H9 (cell line): Measurements from ENCODE around the gene BAG5. TPM values are rescaled to one million over a fixed set of nuclear protein-coding genes. Genes with fewer than 3 reads are reported as not detected.

Experiments used
- DNase-seq: peaks from one replicate; pipeline ENCODE4 v3.0.0-alpha.2; 2017
- H2AFZ ChIP-seq: one replicate; pipeline ENCODE4 v1.6.1; 2013; ENCODE audit warnings: mild to moderate bottlenecking, low read length, control low read depth, moderate library complexity
- H2AK5ac ChIP-seq: 2 replicates; pipeline ENCODE4 v1.6.1; 2013; ENCODE audit warnings: low read length, control low read depth, mixed read lengths; ENCODE audit not compliant: insufficient read length
- H2BK120ac ChIP-seq: one replicate; pipeline ENCODE4 v1.6.1; 2013; ENCODE audit warnings: low read depth, mild to moderate bottlenecking, low read length, control low read depth, inconsistent platforms; ENCODE audit not compliant: poor library complexity, severe bottlenecking
- H2BK12ac ChIP-seq: 2 replicates; pipeline ENCODE4 v1.6.1; 2013; ENCODE audit warnings: low read length, control low read depth, mixed read lengths, low read depth; ENCODE audit not compliant: insufficient read length
- H2BK15ac ChIP-seq: 2 replicates; pipeline ENCODE4 v1.6.1; 2013; ENCODE audit warnings: low read depth, low read length, control low read depth
- H2BK20ac ChIP-seq: one replicate; pipeline ENCODE4 v1.6.1; 2013; ENCODE audit warnings: low read depth, mild to moderate bottlenecking, low read length, control low read depth, inconsistent platforms; ENCODE audit not compliant: poor library complexity, severe bottlenecking
- H2BK5ac ChIP-seq: 2 replicates; pipeline ENCODE4 v1.6.1; 2013; ENCODE audit warnings: low read length, control low read depth, mixed read lengths; ENCODE audit not compliant: insufficient read length
- H3K14ac ChIP-seq: 2 replicates; pipeline ENCODE4 v1.6.1; 2013; ENCODE audit warnings: low read length, control low read depth; ENCODE audit not compliant: insufficient read depth
- H3K18ac ChIP-seq: 2 replicates; pipeline ENCODE4 v1.6.1; 2013; ENCODE audit warnings: low read depth, mild to moderate bottlenecking, mixed read lengths, low read length, control low read depth; ENCODE audit not compliant: insufficient read length
- H3K23ac ChIP-seq: 2 replicates; pipeline ENCODE4 v1.6.1; 2013; ENCODE audit warnings: low read length, control low read depth, mixed read lengths, low read depth; ENCODE audit not compliant: insufficient read length
- H3K23me2 ChIP-seq: 2 replicates; pipeline ENCODE4 v1.6.1; 2013; ENCODE audit warnings: low read depth, mild to moderate bottlenecking, mixed read lengths, low read length, control low read depth; ENCODE audit not compliant: insufficient read length, poor library complexity, severe bottlenecking
- H3K27ac ChIP-seq: 2 replicates; pipeline ENCODE4 v1.5.1; 2013; ENCODE audit warnings: low read length, control low read depth, mixed read lengths, low read depth; ENCODE audit not compliant: insufficient read length
- H3K27me3 ChIP-seq: 2 replicates; pipeline ENCODE4 v1.6.1; 2013; ENCODE audit warnings: low read length, control low read depth, inconsistent platforms; ENCODE audit not compliant: insufficient read depth
- H3K4ac ChIP-seq: 2 replicates; pipeline ENCODE4 v1.6.1; 2013; ENCODE audit warnings: low read depth, mild to moderate bottlenecking, control low read depth, inconsistent platforms, low read length, moderate library complexity
- H3K4me1 ChIP-seq: 2 replicates; pipeline ENCODE4 v1.6.1; 2013; ENCODE audit warnings: low read length, control low read depth, inconsistent platforms; ENCODE audit not compliant: insufficient read depth
- H3K4me2 ChIP-seq: 2 replicates; pipeline ENCODE4 v1.6.1; 2013; ENCODE audit warnings: low read length, control low read depth, mixed read lengths; ENCODE audit not compliant: insufficient read length, insufficient read depth
- H3K56ac ChIP-seq: 2 replicates; pipeline ENCODE4 v1.6.1; 2013; ENCODE audit warnings: low read depth, mild to moderate bottlenecking, mixed read lengths, low read length, control low read depth; ENCODE audit not compliant: insufficient read length
- H3K79me1 ChIP-seq: 2 replicates; pipeline ENCODE4 v1.6.1; 2013; ENCODE audit warnings: low read depth, mild to moderate bottlenecking, moderate library complexity, low read length, control low read depth, inconsistent platforms; ENCODE audit not compliant: insufficient read depth, poor library complexity, severe bottlenecking
- H3K79me2 ChIP-seq: 2 replicates; pipeline ENCODE4 v1.6.1; 2013; ENCODE audit warnings: low read length, control low read depth, inconsistent platforms; ENCODE audit not compliant: insufficient read depth
- H3K9ac ChIP-seq: 2 replicates; pipeline ENCODE4 v1.6.1; 2013; ENCODE audit warnings: low read length, control low read depth, mixed read lengths; ENCODE audit not compliant: insufficient read length; ENCODE audit errors: extremely low read depth
- H3K9me3 ChIP-seq: one replicate; pipeline ENCODE4 v1.6.1; 2013; ENCODE audit warnings: low read depth, low read length, inconsistent platforms; ENCODE audit not compliant: control insufficient read depth
- H3T11ph ChIP-seq: one replicate; pipeline ENCODE4 v1.6.1; 2013; ENCODE audit warnings: mild to moderate bottlenecking, low read length, control low read depth, inconsistent platforms
- H4K20me1 ChIP-seq: one replicate; pipeline ENCODE4 v1.6.1; 2013; ENCODE audit not compliant: control insufficient read depth, insufficient read length, insufficient read depth
- H4K5ac ChIP-seq: 2 replicates; pipeline ENCODE4 v1.6.1; 2013; ENCODE audit warnings: low read depth, mild to moderate bottlenecking, mixed read lengths, low read length, control low read depth; ENCODE audit not compliant: insufficient read length
- H4K8ac ChIP-seq: replicated peaks from 2 replicates; pipeline ENCODE4 v1.6.1; 2013; ENCODE audit warnings: low read length, control low read depth, mixed read lengths, low read depth; ENCODE audit not compliant: insufficient read length
- H4K91ac ChIP-seq: 2 replicates; pipeline ENCODE4 v1.6.1; 2013; ENCODE audit warnings: low read depth, mild to moderate bottlenecking, moderate library complexity, mixed read lengths, low read length, control low read depth; ENCODE audit not compliant: insufficient read length
- H3K27ac Mint-ChIP-seq, 3 experiments: 2 replicates in 2 of 3; 3 replicates in 1 of 3; pipeline ENCODE4 v1.8.0; 2020 to 2021; ENCODE audit warnings: mixed read lengths in 3 of 3, mild to moderate bottlenecking in 1 of 3, moderate library complexity in 1 of 3
- H3K27me3 Mint-ChIP-seq: 2 replicates; pipeline ENCODE4 v1.8.0; 2021; ENCODE audit warnings: low read depth, mild to moderate bottlenecking, moderate library complexity, mixed read lengths
- H3K36me3 Mint-ChIP-seq, 3 experiments: 2 replicates in 2 of 3; 3 replicates in 1 of 3; pipeline ENCODE4 v1.8.0; 2020 to 2021; ENCODE audit warnings: low read depth in 3 of 3, mixed read lengths in 3 of 3; ENCODE audit not compliant: insufficient read depth in 1 of 3
- H3K4me1 Mint-ChIP-seq, 2 experiments: 2 replicates each; pipeline ENCODE4 v1.8.0; 2020; ENCODE audit warnings: mixed read lengths in 2 of 2
- H3K4me3 Mint-ChIP-seq, 2 experiments: 2 replicates in 1 of 2; 3 replicates in 1 of 2; pipeline ENCODE4 v1.8.0; 2020 to 2021; ENCODE audit warnings: mild to moderate bottlenecking in 2 of 2, mixed read lengths in 2 of 2, moderate library complexity in 1 of 2
- H3K9me3 Mint-ChIP-seq, 2 experiments: 2 replicates in 1 of 2; 3 replicates in 1 of 2; pipeline ENCODE4 v1.8.0; 2020; ENCODE audit warnings: mild to moderate bottlenecking in 2 of 2, mixed read lengths in 2 of 2, moderate library complexity in 1 of 2
- CTCF ChIP-seq: fragments of 200-600 bp; sonication (generic); conservative IDR thresholded peaks from 3 replicates; pipeline ENCODE4 v1.8.0; 2021; ENCODE audit warnings: antibody characterized with exemption, mild to moderate bottlenecking
- WGBS: extraction: QIAGEN DNeasy Blood & Tissue Kit; methylation state at CpG from one replicate; pipeline ENCODE4 v1.1.7; 2013; ENCODE audit warnings: missing lambda C conversion rate, low lambda C conversion rate, mixed read lengths; ENCODE audit not compliant: insufficient read length; ENCODE audit errors: extremely low coverage; 5-methylcytosine and 5-hydroxymethylcytosine counted together
- total RNA-seq: library from RNA; stranded (reverse); gene quantifications from 2 replicates; pipeline ENCODE4 v1.2.1, GENCODE V29; 2021

BAG5 gene
- total RNA-seq, 1 experiment from 2014 or later = 38.0 TPM

- no CpG with 5 or more reads among the region's 18 CpGs for WGBS
- H3K14ac ChIP-seq = peak overlapping the region; percentile 86
- no peak overlapping the region for H2BK20ac ChIP-seq
- H4K20me1 ChIP-seq = no peaks in the 10 kb centered on the region
- H3K4ac ChIP-seq = no peak overlapping the region; the same call in 1 of the 2 replicates
- H4K91ac ChIP-seq = peak overlapping the region; percentile 63
- peak overlapping the region; percentile 5 for H2BK12ac ChIP-seq
- H3K4me1 ChIP-seq = no peaks in the 10 kb centered on the region; the same call in 1 of the 2 replicates
- H3K27me3 Mint-ChIP-seq = peaks cover 11% of the 10 kb centered on the region
- H3K79me2 ChIP-seq = no peaks in the 10 kb centered on the region
- no peaks in the 10 kb centered on the region for H3K9me3 Mint-ChIP-seq
- no peaks in the 10 kb centered on the region for H3K9me3 ChIP-seq
- no peaks in the 10 kb centered on the region for H3K79me1 ChIP-seq
- H4K8ac ChIP-seq = no peak overlapping the region
- no peak overlapping the region for H3K56ac ChIP-seq
- no peaks in the 10 kb centered on the region for H3K27me3 ChIP-seq
- H3K4me3 Mint-ChIP-seq = peak overlapping the region in 1 of 2 experiments; percentile 32; a peak in 2 of 5 replicates
- no peak overlapping the region for H2AK5ac ChIP-seq
- no peak overlapping the region for H2AFZ ChIP-seq
- H2BK5ac ChIP-seq = no peak overlapping the region
- peak; percentile 8; the same call in 1 of the 3 replicates for TF ChIP-seq CTCF
- H2BK120ac ChIP-seq = peak overlapping the region; percentile 3
- no peak overlapping the region for H3K23ac ChIP-seq
- peak overlapping the region; percentile 16 for H3K4me2 ChIP-seq
- H3K27ac ChIP-seq = no peak overlapping the region
- H2BK15ac ChIP-seq = no peak overlapping the region
- H4K5ac ChIP-seq = no peak overlapping the region
- H3K27ac Mint-ChIP-seq = peak overlapping the region in 2 of 3 experiments; percentile 68 to 88; a peak in 3 of 7 replicates
- no peaks in the 10 kb centered on the region for H3K36me3 Mint-ChIP-seq
- H3K18ac ChIP-seq = peak overlapping the region; percentile 40
- H3K9ac ChIP-seq = no peak overlapping the region
- peaks cover 12 to 26% of the 10 kb centered on the region in 2 experiments for H3K4me1 Mint-ChIP-seq
- H3T11ph ChIP-seq = peak overlapping the region; percentile 0
- DNase-seq = peak; percentile 94
- H3K23me2 ChIP-seq = peaks cover 4% of the 10 kb centered on the region
Observed at GRCh38 chr14:103542605-103543088, 19.8 kb downstream of the BAG5 start.
